Measurements from ENCODE around the gene MPDZ. TPM values are rescaled to one million over a fixed set of nuclear protein-coding genes. Genes with fewer than 3 reads are reported as not detected.

MPDZ gene
- total RNA-seq, 1 experiment from 2014 or later, result 25.2 TPM

DNA sequence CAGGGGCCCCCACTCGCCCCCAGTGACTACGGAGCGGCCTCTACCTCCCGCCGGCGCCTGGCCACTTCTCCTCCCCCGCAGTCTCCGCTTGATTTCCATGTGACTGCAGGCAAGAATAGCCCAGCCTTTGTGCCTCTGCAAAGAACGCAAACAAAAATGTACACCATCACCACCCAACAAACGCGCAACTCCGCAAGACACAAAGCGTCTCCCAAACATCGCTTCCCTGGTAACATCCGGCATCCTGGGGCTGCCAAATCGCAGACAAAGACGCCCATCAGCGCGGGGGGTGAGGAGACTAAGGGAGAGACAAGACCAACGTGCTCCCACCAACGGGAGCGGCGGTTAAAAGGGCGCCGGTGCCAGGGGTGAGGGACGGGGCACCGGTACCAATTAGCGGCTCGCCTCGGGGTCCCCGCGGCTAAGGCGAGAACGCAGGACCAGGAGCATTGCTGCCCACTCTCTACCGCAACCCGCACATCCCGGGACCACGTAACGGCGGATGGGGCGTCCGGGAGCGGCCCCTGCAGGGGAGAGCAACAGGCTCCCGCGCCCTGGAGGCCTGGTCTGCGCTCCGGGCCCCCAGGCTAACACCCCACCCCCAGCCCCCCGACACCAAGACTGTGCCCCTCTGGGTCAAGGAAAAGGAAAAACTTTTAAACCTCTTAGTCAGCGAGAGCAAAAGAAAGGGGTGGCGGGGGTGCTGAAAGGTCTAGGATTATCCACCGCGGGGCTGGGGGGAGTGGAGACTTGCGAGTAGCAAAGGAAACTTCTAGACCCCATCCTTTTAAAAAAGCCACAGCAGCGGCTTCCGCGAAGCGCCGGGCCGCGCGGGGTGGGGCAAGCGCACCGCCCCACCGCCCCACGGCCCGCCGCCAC, 885 bp downstream of the MPDZ start:
- DNase-seq (ENCODE audit: low read depth in 1 of 2, low spot score in 2 of 2), result peak; percentile 66 to 72
- H3K9me3 ChIP-seq (replicated peaks), result no peaks in the 10 kb centered on the region; the same call in 1 of the 2 replicates
- H3K36me3 ChIP-seq, result no peaks in the 10 kb centered on the region; the same call in 1 of the 2 replicates
- no peaks in the 10 kb centered on the region for H3K27me3 ChIP-seq (replicated peaks)
- H3K4me1 ChIP-seq (replicated peaks), result peaks cover 41% of the 10 kb centered on the region
- H3K4me3 ChIP-seq, result peak overlapping the region; percentile 65
- H3K27ac ChIP-seq, result peak overlapping the region; percentile 83

- Histone ChIP-seq H3K36me3 (no peaks in the 10 kb centered on the region; the same call in 1 of the 2 replicates), H3K27me3 (replicated peaks) (no peaks in the 10 kb centered on the region), H3K4me1 (replicated peaks) (peaks cover 36% of the 10 kb centered on the region), H3K4me3 (peak overlapping the region; percentile 65), H3K9me3 (replicated peaks) (no peaks in the 10 kb centered on the region; the same call in 1 of the 2 replicates), H3K27ac (peak overlapping the region; percentile 83)
- no peak for DNase-seq (ENCODE audit: low read depth in 1 of 2, low spot score in 2 of 2)
These were observed 1.5 kb downstream of the MPDZ start for GRCh38 chr9:13278023-13278367.

- Histone ChIP-seq H3K27ac (no peak overlapping the region), H3K36me3 (no peaks in the 10 kb centered on the region; the same call in 1 of the 2 replicates), H3K4me1 (replicated peaks) (peaks cover 20% of the 10 kb centered on the region), H3K9me3 (replicated peaks) (no peaks in the 10 kb centered on the region; the same call in 1 of the 2 replicates), H3K27me3 (replicated peaks) (no peaks in the 10 kb centered on the region), H3K4me3 (no peak overlapping the region)
- DNase-seq (ENCODE audit: low read depth in 1 of 2, low spot score in 2 of 2), result no peak
These were observed 4.4 kb downstream of the MPDZ start for GRCh38 chr9:13274886-13275641.

DNA sequence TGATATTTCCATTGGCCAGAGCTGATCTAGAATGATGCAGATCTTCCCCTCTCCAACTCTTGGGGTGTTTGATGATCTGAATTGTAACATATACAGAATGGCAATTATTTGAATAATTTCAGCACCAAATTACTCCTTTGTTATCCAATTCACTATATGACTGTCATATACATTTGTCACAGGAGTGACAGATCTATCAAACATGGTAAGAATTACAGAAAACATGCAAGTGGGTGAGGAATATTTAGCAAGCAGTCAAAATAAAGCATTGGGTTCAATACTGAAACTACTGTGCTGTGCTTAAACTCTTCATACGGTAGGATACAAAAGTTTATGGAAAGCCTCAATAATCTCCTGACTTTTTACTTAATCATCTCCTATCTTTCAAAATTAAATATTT, 8.8 kb downstream of the MPDZ start:
- no peak overlapping the region for H3K4me3 ChIP-seq
- DNase-seq (ENCODE audit: low read depth in 1 of 2, low spot score in 2 of 2), result no peak
- no peak overlapping the region for H3K27ac ChIP-seq
- no peaks in the 10 kb centered on the region; the same call in 1 of the 2 replicates for H3K36me3 ChIP-seq
- H3K9me3 ChIP-seq (replicated peaks), result no peaks in the 10 kb centered on the region; the same call in 1 of the 2 replicates
- H3K4me1 ChIP-seq (replicated peaks), result peaks cover 33% of the 10 kb centered on the region
- H3K27me3 ChIP-seq (replicated peaks), result no peaks in the 10 kb centered on the region

DNA sequence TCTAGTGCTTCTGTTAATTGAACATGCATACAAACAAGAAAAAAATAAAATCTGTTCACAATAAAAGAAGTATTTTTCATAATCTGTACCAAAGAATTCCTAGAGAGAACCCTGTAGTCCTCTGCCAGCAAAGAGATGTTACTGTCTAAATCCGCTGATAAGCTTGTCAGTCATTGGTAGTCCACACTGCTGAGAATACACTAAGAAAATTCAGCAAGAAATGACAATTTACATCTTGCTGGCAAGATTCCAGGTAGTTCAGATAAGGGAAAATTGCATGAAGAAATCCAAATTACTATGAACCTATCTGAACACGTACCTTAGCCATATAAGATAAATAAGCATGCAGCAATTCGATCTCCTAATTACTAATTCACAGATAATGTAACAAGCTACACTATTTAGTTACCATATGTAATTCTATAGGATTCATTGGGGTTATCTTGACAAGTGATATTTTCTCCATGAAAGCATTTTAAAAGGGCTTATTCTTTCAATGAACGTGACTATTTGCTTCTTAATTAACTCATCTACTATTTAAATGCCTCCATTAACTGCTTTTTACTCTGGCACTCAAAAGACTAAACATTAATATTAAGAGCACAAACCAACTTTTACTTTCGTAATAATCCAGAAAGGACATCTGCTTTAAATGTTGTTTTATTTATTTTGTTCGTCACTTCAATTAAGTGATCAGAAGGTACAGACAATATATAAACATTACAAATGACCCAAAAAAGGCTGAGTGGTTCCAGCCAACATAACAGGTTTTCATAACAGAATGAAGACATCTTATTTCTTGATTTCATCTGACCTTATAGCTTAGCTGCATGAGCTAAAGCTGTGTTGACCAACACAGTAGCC, 9.7 kb downstream of the MPDZ start:
- H3K9me3 ChIP-seq (replicated peaks), result no peaks in the 10 kb centered on the region
- no peak overlapping the region for H3K4me3 ChIP-seq
- peaks cover 27% of the 10 kb centered on the region for H3K4me1 ChIP-seq (replicated peaks)
- no peak for DNase-seq (ENCODE audit: low read depth in 1 of 2, low spot score in 2 of 2)
- no peak overlapping the region for H3K27ac ChIP-seq
- H3K36me3 ChIP-seq, result no peaks in the 10 kb centered on the region
- no peaks in the 10 kb centered on the region for H3K27me3 ChIP-seq (replicated peaks)

DNA sequence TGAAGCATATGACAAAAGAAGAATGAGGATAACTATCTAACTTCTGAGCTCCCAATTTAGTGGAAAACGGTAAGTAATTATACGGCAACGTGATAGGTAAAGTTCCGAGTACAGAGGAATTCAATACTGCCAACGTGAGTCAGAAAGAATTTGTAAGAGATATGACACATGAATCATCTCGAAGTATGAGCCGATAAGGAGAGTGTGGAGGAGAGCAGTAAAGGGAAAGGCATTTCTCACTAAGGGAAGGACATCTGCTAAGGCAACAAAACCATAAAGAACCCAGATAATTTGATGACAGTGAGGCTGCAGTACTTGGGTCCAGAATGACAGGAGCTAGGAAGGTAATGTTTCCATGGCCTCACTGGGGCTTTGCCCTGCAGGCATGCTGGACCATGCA, 11.0 kb downstream of the MPDZ start:
- H3K9me3 ChIP-seq (replicated peaks), result no peaks in the 10 kb centered on the region
- H3K4me3 ChIP-seq, result no peak overlapping the region
- peak overlapping the region; percentile 31 for H3K27ac ChIP-seq
- no peaks in the 10 kb centered on the region for H3K36me3 ChIP-seq
- no peak for DNase-seq (ENCODE audit: low read depth in 1 of 2, low spot score in 2 of 2)
- H3K4me1 ChIP-seq (replicated peaks), result peaks cover 26% of the 10 kb centered on the region
- H3K27me3 ChIP-seq (replicated peaks), result no peaks in the 10 kb centered on the region

DNA sequence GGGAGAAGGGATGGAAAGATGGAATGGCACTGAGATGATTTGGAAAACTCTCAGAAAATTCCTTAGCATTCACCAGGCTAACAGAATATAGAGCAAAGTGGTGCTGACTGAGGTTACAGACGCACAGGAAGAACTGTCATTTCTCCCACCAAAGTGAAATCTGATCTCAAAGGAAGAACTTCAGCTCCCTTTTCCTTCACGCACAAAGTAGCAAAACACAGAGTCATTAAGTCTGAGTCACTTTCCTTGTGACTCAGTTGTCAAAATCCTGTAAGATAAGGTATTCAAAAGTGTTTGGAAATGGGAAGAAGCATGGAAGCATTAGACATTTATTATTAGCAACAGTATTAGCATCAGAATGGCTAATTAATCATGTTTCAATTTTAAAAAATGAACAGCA, 11.7 kb downstream of the MPDZ start:
- no peak overlapping the region for H3K4me3 ChIP-seq
- H3K27ac ChIP-seq, result peak overlapping the region; percentile 31

DNA sequence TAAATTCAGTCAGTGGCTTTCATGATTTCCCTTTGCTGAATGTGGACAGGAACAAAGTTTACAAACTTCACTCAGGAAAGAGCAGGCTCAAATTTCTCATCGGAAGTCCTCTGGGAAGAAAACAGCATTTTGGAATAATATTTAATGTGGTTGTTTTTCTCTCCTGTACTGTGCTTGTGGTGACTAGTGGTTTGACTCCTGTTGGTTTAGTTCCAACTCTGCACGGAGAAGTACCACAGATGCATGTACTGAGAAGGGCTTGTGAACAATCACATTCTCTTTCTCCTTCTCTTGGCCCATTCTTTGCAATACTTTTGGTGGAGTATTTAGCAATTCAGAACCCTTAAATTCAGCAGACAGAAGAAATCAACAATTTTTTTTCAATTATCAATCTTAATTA, 13.3 kb downstream of the MPDZ start:
- Histone ChIP-seq H3K27ac (no peak overlapping the region), H3K4me3 (no peak overlapping the region), H3K4me1 (replicated peaks) (peaks cover 26% of the 10 kb centered on the region), H3K27me3 (replicated peaks) (no peaks in the 10 kb centered on the region), H3K9me3 (replicated peaks) (no peaks in the 10 kb centered on the region), H3K36me3 (no peaks in the 10 kb centered on the region)
- DNase-seq (ENCODE audit: low read depth in 1 of 2, low spot score in 2 of 2), result no peak

More for the DNA sequence above, 11.7 kb downstream of the MPDZ start:
- peaks cover 26% of the 10 kb centered on the region for H3K4me1 ChIP-seq (replicated peaks)
- H3K27me3 ChIP-seq (replicated peaks), result no peaks in the 10 kb centered on the region
- no peaks in the 10 kb centered on the region for H3K9me3 ChIP-seq (replicated peaks)
- DNase-seq (ENCODE audit: low read depth in 1 of 2, low spot score in 2 of 2), result peak in 1 of 2 experiments; percentile 56
- H3K36me3 ChIP-seq, result no peaks in the 10 kb centered on the region

DNA sequence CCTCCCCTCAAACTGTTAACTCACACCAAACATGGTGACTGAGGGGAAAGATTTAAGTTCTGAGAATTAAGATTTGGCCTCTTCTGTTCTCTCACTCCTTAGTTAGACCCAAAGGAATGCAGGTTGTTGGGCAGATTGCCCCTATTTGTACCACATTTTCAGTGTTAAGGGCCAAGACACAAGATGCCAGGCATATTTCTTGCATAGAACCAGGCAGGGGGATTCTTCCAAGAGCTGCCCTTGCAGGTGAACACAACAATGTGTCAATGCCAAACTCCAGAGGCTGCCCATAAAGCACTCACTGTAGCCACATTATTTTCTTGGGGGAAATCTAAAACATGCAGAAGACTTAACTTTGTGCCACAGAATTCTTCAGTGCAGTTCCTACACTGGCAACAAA, 14.7 kb downstream of the MPDZ start:
- Histone ChIP-seq H3K36me3 (no peaks in the 10 kb centered on the region), H3K4me3 (no peak overlapping the region), H3K27me3 (replicated peaks) (no peaks in the 10 kb centered on the region), H3K9me3 (replicated peaks) (no peaks in the 10 kb centered on the region), H3K27ac (no peak overlapping the region), H3K4me1 (replicated peaks) (peaks cover 26% of the 10 kb centered on the region)
- no peak for DNase-seq (ENCODE audit: low read depth in 1 of 2, low spot score in 2 of 2)

- Histone ChIP-seq H3K27ac (no peak overlapping the region), H3K9me3 (replicated peaks) (no peaks in the 10 kb centered on the region), H3K36me3 (no peaks in the 10 kb centered on the region), H3K4me1 (replicated peaks) (peaks cover 22% of the 10 kb centered on the region), H3K27me3 (replicated peaks) (no peaks in the 10 kb centered on the region), H3K4me3 (no peak overlapping the region)
- DNase-seq (ENCODE audit: low read depth in 1 of 2, low spot score in 2 of 2), result no peak
These were observed 16.0 kb downstream of the MPDZ start for GRCh38 chr9:13263511-13263910.

GRCh38 chr9:13252852-13253251, 26.6 kb downstream of the MPDZ start:
- Histone ChIP-seq H3K27me3 (replicated peaks) (no peaks in the 10 kb centered on the region), H3K9me3 (replicated peaks) (no peaks in the 10 kb centered on the region), H3K4me3 (no peak overlapping the region), H3K27ac (no peak overlapping the region), H3K4me1 (replicated peaks) (no peaks in the 10 kb centered on the region), H3K36me3 (no peaks in the 10 kb centered on the region; the same call in 1 of the 2 replicates)
- DNase-seq (ENCODE audit: low read depth in 1 of 2, low spot score in 2 of 2), result no peak

GRCh38 chr9:13244181-13244580, 35.3 kb downstream of the MPDZ start:
- Histone ChIP-seq H3K36me3 (0 out of 2 replicates have a peak, but pooled peaks cover 2% of the 10 kb centered on the region), H3K4me1 (replicated peaks) (no peaks in the 10 kb centered on the region), H3K9me3 (replicated peaks) (no peaks in the 10 kb centered on the region), H3K4me3 (no peak overlapping the region), H3K27me3 (replicated peaks) (no peaks in the 10 kb centered on the region), H3K27ac (no peak overlapping the region)
- no peak for DNase-seq (ENCODE audit: low read depth in 1 of 2, low spot score in 2 of 2)

DNA sequence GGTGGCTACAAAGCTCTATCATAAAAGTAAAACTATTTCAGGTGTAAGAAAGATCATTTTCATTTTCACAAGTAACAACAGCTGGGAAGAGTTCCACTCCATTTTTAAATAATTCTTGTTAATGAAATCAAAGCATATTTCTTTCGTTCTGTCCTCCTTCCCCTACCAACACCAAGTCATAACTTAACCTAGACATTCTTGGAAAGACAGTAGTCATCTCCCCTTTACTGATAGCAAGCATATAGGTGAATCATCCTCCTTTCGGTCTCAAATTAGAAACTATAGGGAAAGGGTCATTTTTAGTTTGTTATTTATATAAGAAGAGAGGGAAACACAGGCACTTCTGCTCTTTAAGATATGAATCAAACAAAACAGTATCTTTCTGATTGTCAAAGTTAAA, 38.2 kb downstream of the MPDZ start:
- Histone ChIP-seq H3K36me3 (no peaks in the 10 kb centered on the region), H3K9me3 (replicated peaks) (no peaks in the 10 kb centered on the region), H3K27me3 (replicated peaks) (no peaks in the 10 kb centered on the region), H3K4me1 (replicated peaks) (no peaks in the 10 kb centered on the region), H3K4me3 (no peak overlapping the region), H3K27ac (no peak overlapping the region)
- no peak for DNase-seq (ENCODE audit: low read depth in 1 of 2, low spot score in 2 of 2)
